ENCODE measurements around the gene PDE4B.

The PDE4B gene

DNA sequence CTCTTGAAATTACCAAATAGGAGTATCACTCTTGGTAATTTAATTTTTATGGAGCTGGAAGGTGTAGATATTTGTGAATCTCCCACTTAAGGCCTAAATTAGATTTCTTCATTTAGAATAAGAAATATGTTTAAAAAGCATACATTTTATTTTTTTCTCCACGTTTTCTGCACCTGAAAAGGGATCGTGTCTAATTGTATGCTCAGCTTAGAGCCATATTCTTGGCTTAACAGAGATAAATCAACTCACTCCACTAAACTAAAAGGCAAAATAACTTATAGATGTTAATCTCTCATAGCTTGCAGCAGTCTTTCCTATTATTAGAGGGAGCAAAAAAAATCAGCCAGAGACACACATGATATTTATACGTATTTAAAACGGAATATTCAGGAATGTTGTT is 404.4 kb downstream of the PDE4B start:
- DNase-seq: no peak
- H3K27me3 Mint-ChIP-seq: no peaks in the 10 kb centered on the region
- no peak overlapping the region for H3K27ac Mint-ChIP-seq
- no peaks in the 10 kb centered on the region for H3K4me1 Mint-ChIP-seq
- no peaks in the 10 kb centered on the region for H3K9me3 Mint-ChIP-seq
- no peak for ATAC-seq
- H3K4me3 Mint-ChIP-seq: no peak overlapping the region

DNA sequence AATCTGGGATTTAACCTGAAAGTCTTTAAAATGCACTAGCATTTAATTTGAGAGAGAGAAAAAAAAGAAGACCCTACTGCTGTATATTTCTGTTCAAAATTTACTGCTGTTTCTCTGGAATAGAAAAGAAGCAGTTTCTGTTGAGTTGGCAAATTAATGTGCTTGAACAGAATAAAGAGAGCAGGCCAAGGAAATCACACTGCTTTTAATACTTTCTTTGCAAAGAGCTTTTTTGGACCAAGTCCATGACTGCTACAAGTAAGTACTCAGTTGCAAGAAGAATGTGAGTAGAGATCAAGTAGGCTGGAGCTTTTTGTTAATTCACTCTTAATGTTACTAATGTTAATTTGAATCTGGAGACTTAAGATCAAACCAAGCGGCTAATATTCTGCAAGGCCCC is 405.1 kb downstream of the PDE4B start:
- H3K9me3 Mint-ChIP-seq: no peaks in the 10 kb centered on the region
- H3K27ac Mint-ChIP-seq: no peak overlapping the region
- no peaks in the 10 kb centered on the region for H3K27me3 Mint-ChIP-seq
- no peak for ATAC-seq
- no peak overlapping the region for H3K4me3 Mint-ChIP-seq
- DNase-seq: no peak
- no peaks in the 10 kb centered on the region for H3K4me1 Mint-ChIP-seq

DNA sequence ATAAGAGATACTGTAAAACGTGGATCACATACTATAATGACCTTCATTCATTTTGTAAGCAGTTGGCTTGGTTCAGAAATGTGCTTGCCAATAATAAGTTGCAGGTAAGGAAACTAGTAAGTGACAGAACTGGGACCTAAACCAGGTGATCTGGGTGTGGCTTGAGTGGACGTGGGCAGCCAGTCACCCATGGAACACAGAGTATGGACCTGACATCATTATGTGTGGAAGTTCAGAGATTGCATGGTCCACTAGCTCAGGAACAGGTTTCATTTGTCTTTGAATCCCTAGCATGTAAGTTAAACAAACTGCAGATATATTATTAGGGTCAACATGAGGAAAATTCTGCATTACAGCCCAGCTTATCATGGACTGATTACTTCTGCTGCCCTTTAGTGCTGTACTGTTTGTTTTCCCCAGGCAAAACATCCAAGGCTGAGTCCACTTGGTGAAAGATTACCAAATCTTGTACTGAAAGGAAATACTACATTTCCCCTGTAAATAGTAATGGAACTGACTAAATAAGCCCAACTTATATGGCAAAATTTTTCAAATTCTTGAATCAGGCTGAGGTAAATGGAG is 414.0 kb downstream of the PDE4B start:
- ATAC-seq (no peak), DNase-seq (no peak)
- H3K9me3 Mint-ChIP-seq: peaks cover 5 to 15% of the 10 kb centered on the region in 2 donors
- no peak overlapping the region for H3K27ac Mint-ChIP-seq
- no peaks in the 10 kb centered on the region for H3K4me1 Mint-ChIP-seq
- H3K4me3 Mint-ChIP-seq: no peak overlapping the region
- no peaks in the 10 kb centered on the region for H3K27me3 Mint-ChIP-seq

DNA sequence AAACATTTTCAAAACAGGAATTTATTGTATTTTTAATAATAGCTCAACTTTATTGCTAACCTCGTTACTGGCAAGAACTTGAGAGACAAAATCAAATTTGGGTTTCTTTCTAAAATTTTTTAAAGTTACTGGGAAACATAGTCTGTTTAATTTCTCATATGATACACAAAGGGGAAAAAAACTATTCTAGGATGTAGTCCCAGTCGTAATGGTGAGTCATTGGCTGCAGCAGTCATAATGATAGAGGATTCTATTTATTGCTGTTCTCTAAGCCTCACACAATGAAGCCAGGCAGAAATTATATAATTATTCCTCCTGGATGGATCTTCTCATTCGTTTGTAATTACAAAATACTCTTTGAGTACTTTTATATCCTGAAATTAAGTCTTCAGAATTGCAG is 414.8 kb downstream of the PDE4B start:
- H3K4me3 Mint-ChIP-seq: no peak overlapping the region
- DNase-seq (no peak), ATAC-seq (no peak)
- H3K4me1 Mint-ChIP-seq: no peaks in the 10 kb centered on the region
- H3K27ac Mint-ChIP-seq: no peak overlapping the region
- peaks cover 5 to 15% of the 10 kb centered on the region in 2 donors for H3K9me3 Mint-ChIP-seq
- H3K27me3 Mint-ChIP-seq: no peaks in the 10 kb centered on the region

DNA sequence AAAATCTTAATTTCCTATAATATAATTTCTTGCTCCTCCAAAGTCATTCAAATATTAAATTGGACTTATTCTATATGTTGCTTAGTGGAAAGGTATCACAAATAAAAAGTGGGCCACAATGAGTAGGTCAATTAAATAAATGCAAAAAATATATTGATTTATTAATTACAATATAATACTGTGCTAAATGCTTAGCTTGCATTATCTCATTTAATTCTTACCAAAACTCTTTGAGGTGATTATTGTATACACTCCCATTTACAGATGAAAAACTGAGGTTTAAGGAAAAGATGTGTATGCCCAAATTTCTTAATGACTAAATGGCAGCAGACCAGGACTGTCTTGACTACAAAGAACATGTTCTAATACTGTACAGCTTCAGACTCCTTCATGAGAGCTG is 415.9 kb downstream of the PDE4B start:
- H3K9me3 Mint-ChIP-seq: peaks cover 5 to 9% of the 10 kb centered on the region in 2 donors
- no peaks in the 10 kb centered on the region for H3K4me1 Mint-ChIP-seq
- no peak overlapping the region for H3K4me3 Mint-ChIP-seq
- DNase-seq (no peak), ATAC-seq (no peak)
- no peak overlapping the region for H3K27ac Mint-ChIP-seq
- no peaks in the 10 kb centered on the region for H3K27me3 Mint-ChIP-seq

DNA sequence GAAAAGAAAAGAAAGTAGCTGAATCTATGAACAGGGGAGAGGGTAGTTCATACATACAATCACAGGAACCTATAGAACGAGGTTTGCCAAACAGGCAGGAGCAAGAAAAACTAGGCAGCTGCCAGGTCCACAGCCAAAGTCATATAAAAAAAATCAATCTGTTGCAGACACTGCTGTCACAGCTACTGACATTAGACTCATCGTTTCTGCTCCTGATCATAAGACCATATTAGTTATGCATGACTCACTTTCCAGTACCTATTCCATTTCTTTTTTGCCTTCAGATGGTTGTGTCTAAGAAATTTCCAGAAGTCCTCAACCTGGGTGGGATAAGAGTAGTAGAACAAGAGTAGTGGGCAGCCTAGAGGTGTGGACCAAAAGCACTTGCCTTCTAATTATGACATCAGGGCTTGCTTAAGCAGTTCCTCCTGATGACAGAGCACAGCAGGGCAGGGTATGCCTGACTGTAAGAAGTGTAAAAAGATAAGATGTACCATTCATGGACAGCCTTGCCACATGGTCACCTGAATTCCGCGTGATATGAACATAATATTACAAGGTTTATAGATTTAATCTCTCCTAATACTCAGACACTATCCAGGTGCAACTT is 418.0 kb downstream of the PDE4B start:
- Mint-ChIP-seq H3K4me1 (peaks cover 13% of the 10 kb centered on the region), H3K27ac (no peak overlapping the region), H3K9me3 (peaks cover 5 to 6% of the 10 kb centered on the region in 2 donors), H3K4me3 (no peak overlapping the region), H3K27me3 (no peaks in the 10 kb centered on the region)
- ATAC-seq (no peak), DNase-seq (no peak)

DNA sequence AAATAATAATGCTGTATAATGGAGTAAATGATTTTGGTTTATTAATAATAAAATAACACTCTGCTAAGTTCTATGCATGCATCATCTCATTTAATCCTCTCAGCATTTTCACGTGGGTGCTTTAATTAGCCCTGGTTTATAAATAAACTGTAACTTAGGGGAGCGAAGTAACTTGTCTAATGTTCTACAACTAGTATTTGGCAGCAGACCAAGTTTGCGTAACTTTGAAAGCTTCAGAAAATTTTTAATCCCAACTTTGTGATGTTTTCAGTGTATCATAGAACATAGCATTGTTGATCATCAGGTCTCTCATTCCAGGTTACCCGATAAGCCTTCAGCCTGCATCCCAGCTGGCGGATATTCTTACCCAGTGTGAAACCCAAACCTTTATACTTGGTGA is 418.8 kb downstream of the PDE4B start:
- Mint-ChIP-seq H3K27ac (no peak overlapping the region), H3K27me3 (no peaks in the 10 kb centered on the region), H3K9me3 (peaks cover 5 to 6% of the 10 kb centered on the region in 2 donors), H3K4me1 (peaks cover 13% of the 10 kb centered on the region), H3K4me3 (no peak overlapping the region)
- no peak for ATAC-seq
- DNase-seq: no peak

DNA sequence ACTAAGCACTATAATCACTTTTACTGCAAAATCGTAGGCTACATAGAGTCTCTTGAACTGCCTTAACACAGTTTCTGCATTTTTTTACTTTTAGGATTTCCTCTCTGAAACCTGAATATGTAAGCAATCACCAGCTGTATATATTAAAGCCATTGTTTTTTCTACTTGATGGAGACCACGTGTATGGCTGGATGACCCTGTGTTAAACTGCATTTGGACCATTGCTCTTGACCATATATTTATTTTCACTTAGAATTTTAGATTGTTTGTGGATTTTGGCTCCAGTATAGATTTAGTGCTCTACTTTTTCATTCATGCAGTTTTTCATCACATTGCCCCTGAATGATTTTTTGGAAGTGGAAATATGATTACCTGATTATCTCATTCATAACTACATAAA is 420.8 kb downstream of the PDE4B start:
- no peak overlapping the region for H3K4me3 Mint-ChIP-seq

GRCh38 chr1:66214901-66215300 is 422.2 kb downstream of the PDE4B start:
- no peaks in the 10 kb centered on the region for H3K27me3 Mint-ChIP-seq
- H3K4me1 Mint-ChIP-seq: peaks cover 13% of the 10 kb centered on the region
- peaks cover 5 to 6% of the 10 kb centered on the region in 2 donors for H3K9me3 Mint-ChIP-seq
- peak overlapping the region; percentile 1 to 35 for H3K27ac Mint-ChIP-seq
- DNase-seq: peak; percentile 5 to 34
- no peak overlapping the region for H3K4me3 Mint-ChIP-seq
- peak; percentile 97 for ATAC-seq

More for the DNA sequence above, 420.8 kb downstream of the PDE4B start:
- ATAC-seq (no peak), DNase-seq (no peak)
- Mint-ChIP-seq H3K27me3 (no peaks in the 10 kb centered on the region), H3K9me3 (peaks cover 5 to 6% of the 10 kb centered on the region in 2 donors), H3K4me1 (peaks cover 13% of the 10 kb centered on the region), H3K27ac (no peak overlapping the region)

GRCh38 chr1:66217021-66217420 is 424.3 kb downstream of the PDE4B start:
- no peak overlapping the region for H3K27ac Mint-ChIP-seq
- H3K4me1 Mint-ChIP-seq: peaks cover 13% of the 10 kb centered on the region
- no peak for ATAC-seq
- peaks cover 5 to 6% of the 10 kb centered on the region in 2 donors for H3K9me3 Mint-ChIP-seq
- H3K27me3 Mint-ChIP-seq: no peaks in the 10 kb centered on the region
- DNase-seq: no peak
- no peak overlapping the region for H3K4me3 Mint-ChIP-seq

- H3K9me3 Mint-ChIP-seq: peaks cover 5 to 6% of the 10 kb centered on the region in 2 donors
- H3K4me1 Mint-ChIP-seq: peaks cover 13% of the 10 kb centered on the region
- no peaks in the 10 kb centered on the region for H3K27me3 Mint-ChIP-seq
- no peak for ATAC-seq
- H3K4me3 Mint-ChIP-seq: no peak overlapping the region
- H3K27ac Mint-ChIP-seq: no peak overlapping the region
- no peak for DNase-seq
Measured at GRCh38 chr1:66217561-66217960, 424.9 kb downstream of the PDE4B start.

DNA sequence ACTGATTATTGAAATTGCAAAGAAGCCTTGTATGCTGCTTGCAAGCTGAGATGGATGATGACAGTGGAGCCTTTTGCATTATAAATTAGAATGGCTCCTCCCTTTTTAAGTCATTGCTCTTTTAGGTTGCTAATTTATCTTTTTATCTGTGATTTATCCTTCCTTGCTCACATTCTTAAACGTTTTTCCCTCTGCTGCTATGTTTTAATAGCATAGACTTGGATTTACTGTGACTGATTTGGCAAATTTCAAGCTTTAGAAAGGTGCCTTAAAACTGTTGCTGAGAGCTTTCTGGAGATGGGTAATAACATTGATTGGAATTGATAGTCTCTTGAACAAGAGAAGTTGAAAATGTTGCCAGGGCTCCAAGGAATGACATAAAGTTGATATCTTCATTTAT is 427.8 kb downstream of the PDE4B start:
- Mint-ChIP-seq H3K4me1 (peaks cover 3% of the 10 kb centered on the region), H3K27me3 (no peaks in the 10 kb centered on the region), H3K27ac (no peak overlapping the region), H3K9me3 (peaks cover 3% of the 10 kb centered on the region in 2 donors), H3K4me3 (no peak overlapping the region)
- DNase-seq: no peak
- no peak for ATAC-seq

GRCh38 chr1:66223681-66224080 is 431.0 kb downstream of the PDE4B start:
- no peak for DNase-seq
- Mint-ChIP-seq H3K4me3 (no peak overlapping the region), H3K27ac (no peak overlapping the region), H3K4me1 (no peaks in the 10 kb centered on the region), H3K27me3 (no peaks in the 10 kb centered on the region), H3K9me3 (no peaks in the 10 kb centered on the region)
- no peak for ATAC-seq

- Mint-ChIP-seq H3K27me3 (no peaks in the 10 kb centered on the region), H3K4me3 (no peak overlapping the region), H3K4me1 (peaks cover 6% of the 10 kb centered on the region), H3K27ac (no peak overlapping the region), H3K9me3 (no peaks in the 10 kb centered on the region)
- no peak for DNase-seq
- ATAC-seq: no peak
Measured at GRCh38 chr1:66226985-66227384, 434.3 kb downstream of the PDE4B start.

GRCh38 chr1:66227966-66228365 is 435.3 kb downstream of the PDE4B start:
- Mint-ChIP-seq H3K4me1 (peaks cover 6% of the 10 kb centered on the region), H3K4me3 (no peak overlapping the region), H3K9me3 (no peaks in the 10 kb centered on the region), H3K27ac (no peak overlapping the region), H3K27me3 (no peaks in the 10 kb centered on the region)
- ATAC-seq: no peak
- no peak for DNase-seq

DNA sequence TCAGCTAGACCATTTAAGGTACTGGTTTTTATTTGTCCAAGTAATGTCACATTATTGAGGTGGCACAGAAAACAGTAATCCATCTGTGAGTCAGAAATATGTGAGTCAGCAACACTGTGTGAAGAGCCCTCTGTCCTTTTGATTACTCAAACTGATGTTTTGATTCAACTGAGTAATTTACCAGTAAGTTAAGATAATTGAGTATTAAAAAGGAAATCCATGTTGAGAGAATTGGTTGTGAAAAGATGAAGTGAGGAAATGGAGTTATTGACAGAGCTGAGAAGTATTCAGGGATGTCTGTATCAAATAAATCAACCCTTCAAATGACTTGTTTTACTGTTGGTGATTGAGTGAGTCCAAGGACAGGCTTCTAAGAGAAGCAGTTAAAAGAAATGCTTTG is 438.5 kb downstream of the PDE4B start:
- no peaks in the 10 kb centered on the region for H3K9me3 Mint-ChIP-seq
- no peak overlapping the region for H3K27ac Mint-ChIP-seq
- peaks cover 6% of the 10 kb centered on the region for H3K4me1 Mint-ChIP-seq
- DNase-seq: no peak
- H3K4me3 Mint-ChIP-seq: no peak overlapping the region
- peak; percentile 92 for ATAC-seq
- H3K27me3 Mint-ChIP-seq: peaks cover 12% of the 10 kb centered on the region

Data from stimulated activated naive CD8-positive, alpha-beta T cell treated with anti-CD3 and anti-CD28 coated beads, Interleukin-15, amount 100 ng/mL, for 72 hours (primary cell).